Measurements from ENCODE around the gene GNB1L. TPM values are rescaled to one million over a fixed set of nuclear protein-coding genes. Genes with fewer than 3 reads are reported as not detected.

Gene GNB1L
- polyA plus RNA-seq, 1 experiment: 3.6 TPM

- ChIA-PET POLR2A (interaction anchor here (0.9 kb wide), 1 partner anchor 21 kb away, joined by 3 read pairs; no protein-coding TSS in a partner anchor), CTCF (interaction anchor here (0.7 to 3.2 kb wide), 2 partner anchors 10 to 38 kb away, joined by 3 to 13 read pairs; no protein-coding TSS in a partner anchor)
Measured at GRCh38 chr22:19810381-19811201, 44.1 kb downstream of the GNB1L start.

GRCh38 chr22:19809741-19810140, 44.9 kb downstream of the GNB1L start:
- Histone ChIP-seq H3K27me3 (ENCODE audit: control insufficient read depth, insufficient read depth, low read length) (no peaks in the 10 kb centered on the region), H3K4me3 (ENCODE audit: low read depth, low read length) (no peak overlapping the region), H3K36me3 (ENCODE audit: control insufficient read depth, insufficient read depth, low read length) (no peaks in the 10 kb centered on the region; the same call in 1 of the 2 replicates)
- POLR2A ChIA-PET: no interaction called here
- DNase-seq (ENCODE audit: low read depth): no peak
- TF ChIP-seq CTCF (IDR thresholded peaks at IDR 0.05; ENCODE audit: insufficient read depth, low read depth, low read length): no peak
- CTCF ChIA-PET: interaction anchor here (3.2 kb wide), 1 partner anchor 10 kb away, joined by 13 read pairs; no protein-coding TSS in a partner anchor

More at GRCh38 chr22:19810381-19811201, 44.1 kb downstream of the GNB1L start:
- Histone ChIP-seq H3K36me3 (ENCODE audit: control insufficient read depth, insufficient read depth, low read length) (no peaks in the 10 kb centered on the region), H3K27me3 (ENCODE audit: control insufficient read depth, insufficient read depth, low read length) (no peaks in the 10 kb centered on the region), H3K4me3 (ENCODE audit: low read depth, low read length) (no peak overlapping the region)
- DNase-seq (ENCODE audit: low read depth): no peak
- no peak for TF ChIP-seq CTCF (IDR thresholded peaks at IDR 0.05; ENCODE audit: insufficient read depth, low read depth, low read length)

GRCh38 chr22:19808873-19809478, 45.7 kb downstream of the GNB1L start:
- CTCF ChIA-PET: interaction anchor here (3.2 kb wide), 1 partner anchor 9 kb away, joined by 13 read pairs; no protein-coding TSS in a partner anchor
- Histone ChIP-seq H3K36me3 (ENCODE audit: control insufficient read depth, insufficient read depth, low read length) (no peaks in the 10 kb centered on the region; the same call in 1 of the 2 replicates), H3K27me3 (ENCODE audit: control insufficient read depth, insufficient read depth, low read length) (no peaks in the 10 kb centered on the region), H3K4me3 (ENCODE audit: low read depth, low read length) (no peak overlapping the region)
- no peak for TF ChIP-seq CTCF (IDR thresholded peaks at IDR 0.05; ENCODE audit: insufficient read depth, low read depth, low read length)
- no peak for DNase-seq (ENCODE audit: low read depth)
- POLR2A ChIA-PET: no interaction called here

- no peak for TF ChIP-seq CTCF (IDR thresholded peaks at IDR 0.05; ENCODE audit: insufficient read depth, low read depth, low read length)
- Histone ChIP-seq H3K4me3 (ENCODE audit: low read depth, low read length) (no peak overlapping the region), H3K36me3 (ENCODE audit: control insufficient read depth, insufficient read depth, low read length) (no peaks in the 10 kb centered on the region; the same call in 1 of the 2 replicates), H3K27me3 (ENCODE audit: control insufficient read depth, insufficient read depth, low read length) (no peaks in the 10 kb centered on the region)
- ChIA-PET CTCF (interaction anchor here (0.8 to 1.5 kb wide), 4 partner anchors 9 to 102 kb away, joined by 3 to 5 read pairs (median 3); no protein-coding TSS in a partner anchor), POLR2A (no interaction called here)
- DNase-seq (ENCODE audit: low read depth): no peak
Measured at GRCh38 chr22:19807914-19808872, 46.5 kb downstream of the GNB1L start.

All from BJ (cell line).